ENCODE results near the gene FMNL1.
A peak's percentile ranks its signal among the peaks of the same experiment; 100 is the strongest.

Gene FMNL1

DNA sequence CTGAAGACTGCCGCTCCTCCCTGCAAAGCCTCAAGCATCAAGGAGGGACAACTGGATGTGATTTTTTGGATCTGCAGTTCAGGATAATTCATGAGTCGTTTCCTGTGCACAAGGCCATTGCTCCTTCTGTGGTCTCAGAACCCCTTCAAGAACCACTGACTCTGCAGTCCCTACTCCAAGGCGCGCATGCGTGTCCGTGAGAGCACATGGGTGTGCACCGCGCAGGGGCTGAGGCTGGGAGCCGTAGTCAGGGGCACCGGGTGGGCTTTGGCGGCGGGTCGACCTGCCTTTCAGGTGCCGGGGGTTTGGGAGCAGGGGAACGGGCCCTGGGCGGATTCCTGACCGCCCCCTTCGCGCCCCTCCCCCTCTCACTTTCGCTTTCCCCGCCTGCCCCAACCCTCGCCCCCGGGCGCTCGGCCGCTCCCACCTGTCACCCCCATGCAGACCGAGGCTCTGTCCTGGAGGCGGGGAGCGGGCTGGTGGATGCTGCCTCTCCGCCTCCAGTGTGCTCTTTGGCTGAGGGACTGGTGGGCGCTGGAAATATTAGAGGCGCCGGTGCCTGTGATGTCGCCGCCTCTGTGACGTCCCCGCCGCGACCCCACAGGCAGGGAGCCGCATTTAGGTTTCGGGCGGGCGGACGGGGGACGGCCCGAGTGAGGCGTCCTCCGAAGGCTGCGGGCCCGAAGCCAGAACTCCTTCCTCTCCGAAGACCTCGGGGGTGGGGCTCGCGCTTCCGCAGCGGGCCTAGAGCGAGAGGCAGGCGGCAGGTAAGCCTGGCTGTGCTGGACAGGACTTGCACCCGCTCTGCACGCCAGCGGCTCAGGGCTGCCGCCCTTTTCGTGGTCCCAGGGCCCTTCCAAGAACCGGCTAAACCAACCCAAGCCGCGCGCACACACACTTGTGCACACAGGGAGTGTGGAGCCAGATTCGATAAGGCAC lies 40.2 kb downstream of the FMNL1 start, which contains the start of gene SPATA32:
Gene SPATA32 (minus strand): TSS at position 518 of the 939 bp plus-strand sequence. CDS start 78 bp downstream, at position 440.
- DNase-seq: no peak

GRCh38 chr17:45262516-45263476 lies 41.1 kb downstream of the FMNL1 start:
- DNase-seq: no peak

GRCh38 chr17:45263477-45263860 lies 41.8 kb downstream of the FMNL1 start:
- no peak for DNase-seq

- DNase-seq: no peak
Observed at GRCh38 chr17:45264430-45264829, 42.7 kb downstream of the FMNL1 start.

DNA sequence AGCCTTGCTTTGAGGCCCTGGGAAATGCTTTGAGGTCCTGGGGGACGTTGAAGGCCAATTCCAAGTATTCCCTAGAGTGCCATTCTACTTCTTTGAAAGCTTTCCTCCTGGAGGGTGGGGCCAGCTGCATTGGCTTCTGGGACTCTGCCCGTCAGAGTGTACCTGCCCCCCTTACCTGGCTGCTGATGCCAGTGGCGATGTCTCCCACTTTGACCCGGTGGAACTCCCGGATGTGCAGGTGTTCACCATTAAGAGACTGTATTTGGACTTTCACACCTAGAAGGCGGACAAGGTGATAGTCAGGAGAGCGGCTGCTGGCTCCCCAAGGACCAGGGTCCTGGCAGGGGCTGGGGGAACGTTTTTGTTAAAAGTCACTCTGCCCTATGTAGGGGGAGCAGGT lies 43.3 kb downstream of the FMNL1 start:
- DNase-seq: no peak

- no peak for DNase-seq
Observed at GRCh38 chr17:45265821-45266220, 44.1 kb downstream of the FMNL1 start.

GRCh38 chr17:45266372-45266926 lies 44.8 kb downstream of the FMNL1 start:
- no peak for DNase-seq

DNA sequence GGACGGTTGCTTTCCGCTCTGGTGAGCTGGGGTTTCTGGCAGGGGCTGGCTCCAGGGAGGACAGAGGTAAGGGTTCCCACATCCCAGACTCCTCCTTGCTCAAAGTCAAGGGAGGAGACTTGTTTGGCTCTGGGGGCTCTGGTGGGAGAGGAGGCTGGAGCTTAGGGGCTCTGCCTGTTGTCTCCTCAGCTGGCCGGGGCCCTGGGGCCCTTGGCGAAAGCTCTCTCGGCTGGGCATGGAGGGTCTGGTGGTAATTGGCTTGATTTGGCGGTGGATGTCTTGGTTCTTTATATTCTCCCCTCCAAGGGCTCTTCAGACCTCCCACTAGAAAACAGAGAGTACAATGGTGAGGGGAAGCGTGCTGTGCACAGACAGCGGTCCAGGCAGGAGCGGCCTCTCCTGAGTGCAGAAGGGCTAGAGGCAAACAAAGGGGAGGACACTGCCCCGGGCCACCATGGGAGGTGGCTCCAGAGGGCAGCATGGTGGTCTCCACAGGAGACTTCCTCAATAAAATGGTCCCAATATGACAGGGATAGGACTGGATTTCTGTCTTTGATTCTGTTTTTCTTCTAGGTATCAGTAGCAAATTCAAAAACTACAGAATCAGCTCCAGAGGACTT lies 45.9 kb downstream of the FMNL1 start:
- no peak for DNase-seq

DNA sequence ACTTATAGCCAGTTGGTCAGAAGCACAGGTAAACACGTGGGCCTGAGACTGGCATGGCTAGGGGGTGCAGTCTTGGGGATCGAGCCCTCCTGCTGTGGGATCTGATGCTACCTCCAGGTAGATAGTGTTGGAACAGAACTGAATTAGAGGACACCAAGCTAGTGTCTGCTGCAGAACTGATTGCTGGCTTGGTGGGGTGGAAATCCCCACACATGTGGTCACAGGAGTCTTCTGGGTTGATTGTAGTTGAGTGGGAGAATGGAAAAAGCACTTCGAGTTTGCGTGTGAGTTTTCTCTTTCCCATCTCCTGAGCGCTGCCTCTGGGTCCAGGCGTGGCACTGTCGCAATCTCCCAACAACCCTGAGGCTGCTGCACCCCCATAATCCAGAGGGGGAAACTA lies 48.2 kb downstream of the FMNL1 start:
- DNase-seq: no peak

- DNase-seq: no peak
Observed at GRCh38 chr17:45270828-45271418, 49.2 kb downstream of the FMNL1 start.

- no peak for DNase-seq
Observed at GRCh38 chr17:45271603-45272002, 49.9 kb downstream of the FMNL1 start.

DNA sequence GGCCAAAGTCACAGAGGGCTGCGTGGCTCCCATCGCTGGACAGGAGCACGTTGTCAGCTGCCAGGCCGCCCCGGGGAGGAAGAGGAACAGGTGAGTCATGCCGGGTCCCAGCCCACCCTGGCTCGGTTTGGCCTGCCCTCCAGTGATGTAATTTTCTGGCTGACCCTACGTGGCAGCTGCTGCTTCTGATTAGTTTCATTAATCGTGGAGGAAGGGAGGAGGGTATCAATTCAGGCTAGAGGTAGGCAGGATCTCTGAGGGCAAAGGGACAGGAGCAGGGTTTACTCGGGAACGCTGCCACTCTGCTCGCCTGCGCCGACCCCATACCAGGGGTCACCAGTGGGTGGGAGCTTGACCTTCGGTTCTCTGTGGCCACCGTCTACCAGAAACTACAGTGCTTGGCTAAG lies 51.9 kb downstream of the FMNL1 start:
- DNase-seq: no peak

- DNase-seq: no peak
Observed at GRCh38 chr17:45274033-45274432, 52.3 kb downstream of the FMNL1 start.

DNA sequence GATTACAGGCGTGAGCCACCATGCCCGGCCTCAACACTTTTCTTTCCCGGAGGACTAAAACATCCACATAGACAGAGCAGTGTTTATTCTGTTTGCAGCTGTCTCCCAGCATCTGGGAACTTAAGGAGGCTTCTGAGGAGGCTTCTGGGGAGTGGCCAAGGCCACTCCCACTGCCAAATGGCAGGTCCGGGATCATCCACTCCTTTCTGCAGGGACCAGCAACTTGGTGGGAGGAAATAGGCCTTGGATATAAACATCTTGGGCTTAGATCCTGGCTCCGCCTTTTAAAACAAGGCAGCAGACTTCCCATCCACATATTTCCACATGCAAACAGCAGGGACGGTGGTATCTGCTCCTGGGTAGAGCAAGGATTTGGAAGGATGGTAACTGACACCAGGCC lies 54.3 kb downstream of the FMNL1 start:
- no peak for DNase-seq

DNA sequence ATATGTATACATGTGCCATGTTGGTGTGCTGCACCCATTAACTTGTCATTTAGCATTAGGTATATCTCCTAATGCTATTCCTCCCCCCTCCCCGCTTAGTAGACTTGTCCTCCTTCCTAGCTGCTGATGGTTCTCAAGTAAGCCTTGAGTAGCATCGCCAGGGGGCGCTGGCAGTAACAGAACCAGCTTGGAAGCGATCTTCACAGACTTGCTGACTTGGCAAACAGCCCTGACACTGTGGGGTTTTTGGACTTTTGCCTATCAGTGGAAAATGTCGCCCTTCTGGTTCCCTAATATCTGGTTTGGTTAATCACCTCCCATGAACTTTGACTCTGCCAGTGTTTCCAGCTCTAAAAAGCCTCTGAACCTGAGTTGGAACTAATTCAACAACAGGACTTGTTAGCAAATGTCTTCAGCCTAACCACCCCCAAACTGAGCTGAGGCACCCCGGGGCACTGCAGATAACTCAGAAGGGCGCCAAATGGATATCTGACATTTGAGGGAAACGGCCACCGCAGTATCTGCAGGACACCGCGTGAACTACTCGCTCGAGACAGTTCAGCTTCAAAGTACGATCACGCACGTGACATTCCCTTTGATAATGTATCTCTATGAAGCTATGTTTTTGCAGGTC lies 55.6 kb downstream of the FMNL1 start:
- DNase-seq: peak; percentile 51 to 84

GRCh38 chr17:45277992-45278391 lies 56.3 kb downstream of the FMNL1 start:
- DNase-seq: no peak

- DNase-seq: no peak
Observed at GRCh38 chr17:45279898-45280297, 58.2 kb downstream of the FMNL1 start.

- no peak for DNase-seq
Observed at GRCh38 chr17:45282683-45283644, 61.3 kb downstream of the FMNL1 start.

- no peak for DNase-seq
Observed at GRCh38 chr17:45283711-45284110, 62.0 kb downstream of the FMNL1 start.

Measured in SW 1271 (cell line).